ENCODE data around the gene AADACL2.

GRCh38 chr3:151709847-151710246, 23.9 kb upstream of the AADACL2 start:
- TF ChIP-seq CTCF (conservative IDR thresholded peaks at IDR 0.05) (no peak), ZFX (IDR thresholded peaks at IDR 0.05) (no peak)

Measured in C4-2B (cell line).